ENCODE data around the gene MTCH1. TPM values are rescaled to one million over a fixed set of nuclear protein-coding genes. Genes with fewer than 3 reads are reported as not detected.

The MTCH1 gene
- total and polyA plus RNA-seq, 9 of the 15 experiments (the other 6 are each of a cell fraction or from before 2014, with no cell fraction given): 7.9 to 161 (median 118) TPM

DNA sequence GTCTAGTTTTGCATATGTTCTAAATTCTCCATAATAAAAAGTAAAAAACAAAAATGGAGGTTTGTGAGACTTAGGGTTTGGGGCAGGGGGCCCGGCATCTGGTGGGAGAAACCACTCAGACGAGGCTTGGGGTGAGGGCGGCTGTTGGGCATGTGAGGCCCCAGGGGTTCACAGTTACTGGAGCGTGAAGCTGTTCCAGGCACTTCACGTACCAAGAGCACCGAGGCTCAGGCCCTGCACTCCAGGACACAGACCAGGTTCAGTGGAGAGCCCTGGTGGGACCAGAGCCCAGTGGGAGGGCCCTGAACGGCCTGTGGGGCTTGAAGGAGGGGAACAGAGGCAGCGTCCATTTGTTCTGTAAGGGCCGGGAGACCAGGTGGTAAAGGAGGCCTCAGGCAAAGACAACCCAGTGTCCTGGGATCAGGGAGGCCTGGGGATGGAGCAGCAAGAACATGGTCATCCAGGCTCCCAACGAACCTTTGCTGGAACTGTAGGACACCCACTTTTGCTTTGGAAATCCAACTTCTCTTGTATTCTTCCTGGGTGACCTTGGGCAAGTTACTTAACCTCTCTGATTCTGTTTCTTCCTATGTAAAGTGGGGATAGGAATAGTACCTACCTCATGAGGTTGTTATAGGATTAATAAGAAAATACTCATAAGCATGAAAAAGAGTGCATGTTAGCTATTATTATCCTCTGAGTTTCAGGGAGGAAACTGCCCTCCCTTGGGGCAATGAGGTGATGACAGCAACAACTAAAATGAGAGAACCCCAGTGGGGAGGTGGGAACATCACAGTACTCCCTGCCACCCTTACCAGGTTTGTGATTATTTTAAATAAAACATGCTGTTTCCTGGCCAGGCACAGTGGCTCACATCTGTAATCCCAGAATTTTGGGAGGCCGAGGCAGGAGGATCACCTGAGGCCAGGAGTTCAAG, 18.3 kb upstream of the MTCH1 start:
- in situ Hi-C loops (cut with MboI): loop anchor here (5.0 to 25.0 kb wide), 2 partner anchors 232 to 1483 kb away; no protein-coding TSS in a partner anchor
- no peak overlapping the region for H3K27ac ChIP-seq (ENCODE audit: extremely low read depth, low read depth, low read length)
- ATAC-seq (no peak), FAIRE-seq (no peak), DNase-seq (ENCODE audit: extremely low read depth in 1 of 4, low spot score in 3 of 4) (no peak)
- H3K79me2 ChIP-seq (ENCODE audit: control insufficient read depth, insufficient read depth, low read length): no peaks in the 10 kb centered on the region
- H4K20me1 ChIP-seq (replicated peaks; ENCODE audit: control insufficient read depth, insufficient read depth, low read length): peaks cover 3% of the 10 kb centered on the region; the same call in 1 of the 2 replicates
- BruUV-seq (replicated peaks): no TSS peak
- no peaks in the 10 kb centered on the region for H3K36me3 ChIP-seq (ENCODE audit: control insufficient read depth, insufficient read depth, low read length)
- H2AFZ ChIP-seq (ENCODE audit: low read depth, low read length): no peak overlapping the region
- intact Hi-C loops (cut with micrococcal nuclease): loop anchor here (10.0 kb wide), 1 partner anchor 390 kb away; no protein-coding TSS in a partner anchor
- H3K9ac ChIP-seq (ENCODE audit: insufficient read depth in 1 of 2, low read depth in 2 of 2, low read length in 2 of 2): peak overlapping the region in 1 of 2 experiments; percentile 1; a peak in 1 of 4 replicates
- H3K9me1 ChIP-seq (ENCODE audit: control insufficient read depth, insufficient read depth, low read length): no peaks in the 10 kb centered on the region
- CTCF ChIA-PET (ENCODE audit: low intra/inter-chr PET ratio): no interaction called here
- peaks cover 2 to 12% of the 10 kb centered on the region in 2 experiments; a peak in 3 of 5 replicates for H3K4me1 ChIP-seq (replicated peaks in 1 of 2; ENCODE audit: control insufficient read depth in 2 of 2, insufficient read depth in 2 of 2, low read length in 2 of 2)
- H3K4me3 ChIP-seq: no peak overlapping the region
- POLR2A ChIA-PET: interaction anchor here (0.9 kb wide), 1 partner anchor 13 kb away, joined by 5 read pairs; no protein-coding TSS in a partner anchor
- H3K9me3 ChIP-seq (replicated peaks; ENCODE audit: control insufficient read depth, insufficient read depth, low read depth, low read length): no peaks in the 10 kb centered on the region
- 37% methylated on average over 11 of the region's 11 CpGs for WGBS (ENCODE audit: insufficient coverage, low coverage, missing lambda C conversion rate)
- no peak overlapping the region for H3K4me2 ChIP-seq (ENCODE audit: insufficient read depth, low read length)
- peaks cover 28 to 62% of the 10 kb centered on the region in 2 experiments for H3K27me3 ChIP-seq (ENCODE audit: control insufficient read depth in 2 of 2, insufficient read depth in 2 of 2, low read length in 2 of 2)
- no peak for TF ChIP-seq LARP7 (IDR thresholded peaks at IDR 0.05)
- TF ChIP-seq ELF4 (CRISPR knock-in tag; IDR thresholded peaks at IDR 0.05): no peak
- TF ChIP-seq, protein P1, sequence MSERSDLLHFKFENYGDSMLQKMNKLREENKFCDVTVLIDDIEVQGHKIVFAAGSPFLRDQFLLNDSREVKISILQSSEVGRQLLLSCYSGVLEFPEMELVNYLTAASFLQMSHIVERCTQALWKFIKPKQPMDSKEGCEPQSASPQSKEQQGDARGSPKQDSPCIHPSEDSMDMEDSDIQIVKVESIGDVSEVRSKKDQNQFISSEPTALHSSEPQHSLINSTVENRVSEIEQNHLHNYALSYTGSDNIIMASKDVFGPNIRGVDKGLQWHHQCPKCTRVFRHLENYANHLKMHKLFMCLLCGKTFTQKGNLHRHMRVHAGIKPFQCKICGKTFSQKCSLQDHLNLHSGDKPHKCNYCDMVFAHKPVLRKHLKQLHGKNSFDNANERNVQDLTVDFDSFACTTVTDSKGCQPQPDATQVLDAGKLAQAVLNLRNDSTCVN (CRISPR knock-in tag; IDR thresholded peaks at IDR 0.05): no peak
- no peak for TF ChIP-seq ZNF316 (IDR thresholded peaks at IDR 0.05)
- TF ChIP-seq XRCC3 (IDR thresholded peaks at IDR 0.05): no peak
- TF ChIP-seq ZNF780A (CRISPR knock-in tag; IDR thresholded peaks at IDR 0.05): no peak
- TF ChIP-seq, protein P2, sequence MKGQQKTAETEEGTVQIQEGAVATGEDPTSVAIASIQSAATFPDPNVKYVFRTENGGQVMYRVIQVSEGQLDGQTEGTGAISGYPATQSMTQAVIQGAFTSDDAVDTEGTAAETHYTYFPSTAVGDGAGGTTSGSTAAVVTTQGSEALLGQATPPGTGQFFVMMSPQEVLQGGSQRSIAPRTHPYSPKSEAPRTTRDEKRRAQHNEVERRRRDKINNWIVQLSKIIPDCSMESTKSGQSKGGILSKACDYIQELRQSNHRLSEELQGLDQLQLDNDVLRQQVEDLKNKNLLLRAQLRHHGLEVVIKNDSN (CRISPR knock-in tag; IDR thresholded peaks at IDR 0.05): no peak
- peak in 1 of 2 experiments; percentile 62; a peak in 2 of 4 replicates for TF ChIP-seq KDM1A (IDR thresholded peaks at IDR 0.05)
- no peak for TF ChIP-seq NR2F6 (CRISPR knock-in tag; IDR thresholded peaks at IDR 0.05)
- TF ChIP-seq POLR2H (tag; IDR thresholded peaks at IDR 0.05; ENCODE audit: low read depth): no peak
- TF ChIP-seq, protein P3, sequence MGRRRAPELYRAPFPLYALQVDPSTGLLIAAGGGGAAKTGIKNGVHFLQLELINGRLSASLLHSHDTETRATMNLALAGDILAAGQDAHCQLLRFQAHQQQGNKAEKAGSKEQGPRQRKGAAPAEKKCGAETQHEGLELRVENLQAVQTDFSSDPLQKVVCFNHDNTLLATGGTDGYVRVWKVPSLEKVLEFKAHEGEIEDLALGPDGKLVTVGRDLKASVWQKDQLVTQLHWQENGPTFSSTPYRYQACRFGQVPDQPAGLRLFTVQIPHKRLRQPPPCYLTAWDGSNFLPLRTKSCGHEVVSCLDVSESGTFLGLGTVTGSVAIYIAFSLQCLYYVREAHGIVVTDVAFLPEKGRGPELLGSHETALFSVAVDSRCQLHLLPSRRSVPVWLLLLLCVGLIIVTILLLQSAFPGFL (CRISPR knock-in tag; IDR thresholded peaks at IDR 0.05): no peak
- TF ChIP-seq, protein P4, sequence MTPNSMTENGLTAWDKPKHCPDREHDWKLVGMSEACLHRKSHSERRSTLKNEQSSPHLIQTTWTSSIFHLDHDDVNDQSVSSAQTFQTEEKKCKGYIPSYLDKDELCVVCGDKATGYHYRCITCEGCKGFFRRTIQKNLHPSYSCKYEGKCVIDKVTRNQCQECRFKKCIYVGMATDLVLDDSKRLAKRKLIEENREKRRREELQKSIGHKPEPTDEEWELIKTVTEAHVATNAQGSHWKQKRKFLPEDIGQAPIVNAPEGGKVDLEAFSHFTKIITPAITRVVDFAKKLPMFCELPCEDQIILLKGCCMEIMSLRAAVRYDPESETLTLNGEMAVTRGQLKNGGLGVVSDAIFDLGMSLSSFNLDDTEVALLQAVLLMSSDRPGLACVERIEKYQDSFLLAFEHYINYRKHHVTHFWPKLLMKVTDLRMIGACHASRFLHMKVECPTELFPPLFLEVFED (CRISPR knock-in tag; conservative IDR thresholded peaks at IDR 0.05): no peak
- TF ChIP-seq RBM25 (IDR thresholded peaks at IDR 0.05; ENCODE audit: low read depth, low read length, severe bottlenecking): peak; percentile 83
- TF ChIP-seq DNMT1 (IDR thresholded peaks at IDR 0.05): no peak
- peak; percentile 76; the same call in 1 of the 2 replicates for TF ChIP-seq BCOR (IDR thresholded peaks at IDR 0.05)
- TF ChIP-seq, protein P5, sequence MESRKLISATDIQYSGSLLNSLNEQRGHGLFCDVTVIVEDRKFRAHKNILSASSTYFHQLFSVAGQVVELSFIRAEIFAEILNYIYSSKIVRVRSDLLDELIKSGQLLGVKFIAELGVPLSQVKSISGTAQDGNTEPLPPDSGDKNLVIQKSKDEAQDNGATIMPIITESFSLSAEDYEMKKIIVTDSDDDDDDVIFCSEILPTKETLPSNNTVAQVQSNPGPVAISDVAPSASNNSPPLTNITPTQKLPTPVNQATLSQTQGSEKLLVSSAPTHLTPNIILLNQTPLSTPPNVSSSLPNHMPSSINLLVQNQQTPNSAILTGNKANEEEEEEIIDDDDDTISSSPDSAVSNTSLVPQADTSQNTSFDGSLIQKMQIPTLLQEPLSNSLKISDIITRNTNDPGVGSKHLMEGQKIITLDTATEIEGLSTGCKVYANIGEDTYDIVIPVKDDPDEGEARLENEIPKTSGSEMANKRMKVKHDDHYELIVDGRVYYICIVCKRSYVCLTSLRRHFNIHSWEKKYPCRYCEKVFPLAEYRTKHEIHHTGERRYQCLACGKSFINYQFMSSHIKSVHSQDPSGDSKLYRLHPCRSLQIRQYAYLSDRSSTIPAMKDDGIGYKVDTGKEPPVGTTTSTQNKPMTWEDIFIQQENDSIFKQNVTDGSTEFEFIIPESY (CRISPR knock-in tag; IDR thresholded peaks at IDR 0.05): no peak
